Left ventricle myocardium inferior (tissue), 1 donor: ENCODE measurements around the gene OSBPL3. TPM values are rescaled to one million over a fixed set of nuclear protein-coding genes. Genes with fewer than 3 reads are reported as not detected.

ENCODE experiments used
- DNase-seq: peaks from one replicate; pipeline ENCODE4 v3.0.0-alpha.2; 2020
- H3K27ac ChIP-seq: fragments of 200-600 bp; replicated peaks from 2 replicates; pipeline ENCODE4 v1.8.0; 2021
- H3K27me3 ChIP-seq: fragments of 200-600 bp; 2 replicates; pipeline ENCODE4 v1.8.0; 2021; ENCODE audit warnings: low read depth
- H3K36me3 ChIP-seq: fragments of 200-600 bp; 2 replicates; pipeline ENCODE4 v1.8.0; 2021
- H3K4me1 ChIP-seq: fragments of 200-600 bp; 2 replicates; pipeline ENCODE4 v1.8.0; 2021
- H3K4me3 ChIP-seq: fragments of 200-600 bp; 2 replicates; pipeline ENCODE4 v1.8.0; 2021; ENCODE audit warnings: mild to moderate bottlenecking, moderate library complexity
- H3K9me3 ChIP-seq: fragments of 200-600 bp; replicated peaks from 2 replicates; pipeline ENCODE4 v1.8.0; 2021
- intact Hi-C: fragments of 100-400 bp; cut with micrococcal nuclease; formaldehyde crosslinking; loops from one replicate; pipeline ENCODE4 v1.11.0; 2022
- total RNA-seq: library from RNA; stranded (reverse); fragmentation: NEBNext Ultra II Directional; extraction: Animal tissue kit (Norgen Biotek cat#: 25700); gene quantifications from one replicate; pipeline ENCODE4 v1.2.1, GENCODE V29; 2021
- TF ChIP-seq, protein P1 (sequence below): fragments of 200-600 bp; IDR thresholded peaks from 2 replicates; pipeline ENCODE4 v1.8.0; 2021; ENCODE audit warnings: antibody characterized with exemption, mild to moderate bottlenecking, borderline replicate concordance
- donor health status: DM: no; HTN: yes; CAD: no; lungs with severe emphysema.

Gene OSBPL3
- total RNA-seq, 1 donor from 2014 or later = 4.3 TPM

DNA sequence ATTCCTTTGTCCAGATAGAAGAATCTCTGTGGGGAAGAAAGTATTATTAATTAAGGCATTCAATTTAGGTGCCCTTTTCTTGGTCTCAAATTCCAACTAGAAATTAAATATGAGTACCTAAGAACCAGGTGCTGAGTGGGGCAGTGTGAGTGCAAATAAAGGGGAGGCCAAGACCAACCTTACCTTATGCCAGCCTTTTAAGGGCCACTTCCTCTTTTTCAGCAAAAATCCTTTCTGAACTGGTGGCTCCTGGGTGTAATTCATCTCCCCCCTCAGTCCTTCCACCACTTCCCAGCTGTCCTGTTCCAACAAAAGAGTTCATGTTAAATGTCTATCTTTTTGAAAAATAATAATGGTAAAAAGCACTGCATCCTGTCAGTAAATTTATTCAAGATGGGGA is 108.2 kb downstream of the OSBPL3 start:
- DNase-seq = no peak
- peaks cover 17% of the 10 kb centered on the region for H3K36me3 ChIP-seq
- H3K27me3 ChIP-seq = no peaks in the 10 kb centered on the region
- no peak overlapping the region for H3K27ac ChIP-seq
- H3K4me1 ChIP-seq = no peaks in the 10 kb centered on the region
- H3K4me3 ChIP-seq = no peak overlapping the region
- intact Hi-C loops = no loop called here
- TF ChIP-seq, protein P1, sequence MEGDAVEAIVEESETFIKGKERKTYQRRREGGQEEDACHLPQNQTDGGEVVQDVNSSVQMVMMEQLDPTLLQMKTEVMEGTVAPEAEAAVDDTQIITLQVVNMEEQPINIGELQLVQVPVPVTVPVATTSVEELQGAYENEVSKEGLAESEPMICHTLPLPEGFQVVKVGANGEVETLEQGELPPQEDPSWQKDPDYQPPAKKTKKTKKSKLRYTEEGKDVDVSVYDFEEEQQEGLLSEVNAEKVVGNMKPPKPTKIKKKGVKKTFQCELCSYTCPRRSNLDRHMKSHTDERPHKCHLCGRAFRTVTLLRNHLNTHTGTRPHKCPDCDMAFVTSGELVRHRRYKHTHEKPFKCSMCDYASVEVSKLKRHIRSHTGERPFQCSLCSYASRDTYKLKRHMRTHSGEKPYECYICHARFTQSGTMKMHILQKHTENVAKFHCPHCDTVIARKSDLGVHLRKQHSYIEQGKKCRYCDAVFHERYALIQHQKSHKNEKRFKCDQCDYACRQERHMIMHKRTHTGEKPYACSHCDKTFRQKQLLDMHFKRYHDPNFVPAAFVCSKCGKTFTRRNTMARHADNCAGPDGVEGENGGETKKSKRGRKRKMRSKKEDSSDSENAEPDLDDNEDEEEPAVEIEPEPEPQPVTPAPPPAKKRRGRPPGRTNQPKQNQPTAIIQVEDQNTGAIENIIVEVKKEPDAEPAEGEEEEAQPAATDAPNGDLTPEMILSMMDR = no peak
- H3K9me3 ChIP-seq = no peaks in the 10 kb centered on the region

DNA sequence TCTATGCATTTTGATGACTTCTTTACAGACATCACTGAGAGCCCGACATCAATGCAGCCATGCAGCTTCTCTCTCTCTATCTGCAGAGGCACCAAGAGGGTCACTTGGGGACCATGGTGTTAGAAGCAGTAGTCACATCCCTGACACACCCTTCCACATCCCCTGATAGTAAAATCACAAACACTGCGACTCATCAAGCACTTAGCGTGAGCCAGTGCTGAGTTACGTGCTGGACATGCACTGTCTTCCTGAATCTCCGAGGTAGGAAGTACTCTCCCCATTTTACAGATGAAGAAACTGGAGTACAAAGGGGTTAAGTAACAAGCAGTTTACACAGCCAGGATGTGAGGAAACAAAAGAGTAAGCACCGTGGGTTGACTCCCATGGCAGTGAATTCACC is 109.2 kb downstream of the OSBPL3 start:
- Histone ChIP-seq H3K27ac (no peak overlapping the region), H3K4me3 (no peak overlapping the region)
- no peak for DNase-seq

DNA sequence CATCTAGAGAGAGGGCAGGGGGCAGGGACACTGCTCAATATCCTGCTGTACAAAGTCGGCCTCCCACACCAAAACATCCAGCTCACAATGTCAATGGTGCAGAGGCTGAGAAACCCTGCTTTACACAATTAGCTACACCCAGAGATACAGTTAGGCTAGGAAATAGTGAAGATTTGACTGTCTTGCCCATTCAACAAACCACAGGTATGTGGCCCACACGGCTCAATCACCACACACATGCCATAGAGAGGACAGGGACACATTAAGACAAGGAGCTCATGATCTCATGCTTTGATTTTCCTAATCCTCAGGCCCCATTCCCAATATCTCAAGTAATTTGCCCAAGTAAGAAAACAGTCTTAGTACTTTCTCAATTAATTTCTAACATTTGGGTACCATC is 110.4 kb downstream of the OSBPL3 start:
- H3K9me3 ChIP-seq = no peaks in the 10 kb centered on the region
- H3K4me1 ChIP-seq = no peaks in the 10 kb centered on the region
- DNase-seq = no peak
- no peaks in the 10 kb centered on the region for H3K27me3 ChIP-seq
- TF ChIP-seq, protein P1 = no peak
- H3K36me3 ChIP-seq = peaks cover 31% of the 10 kb centered on the region
- no peak overlapping the region for H3K27ac ChIP-seq
- no peak overlapping the region for H3K4me3 ChIP-seq
- intact Hi-C loops = no loop called here

More for the DNA sequence above, 109.2 kb downstream of the OSBPL3 start:
- no peaks in the 10 kb centered on the region for H3K9me3 ChIP-seq
- peaks cover 20% of the 10 kb centered on the region for H3K36me3 ChIP-seq
- intact Hi-C loops = no loop called here
- H3K27me3 ChIP-seq = no peaks in the 10 kb centered on the region
- TF ChIP-seq, protein P1 = no peak
- no peaks in the 10 kb centered on the region for H3K4me1 ChIP-seq

GRCh38 chr7:24868741-24869140 is 111.2 kb downstream of the OSBPL3 start:
- TF ChIP-seq, protein P1 = no peak
- Histone ChIP-seq H3K27me3 (no peaks in the 10 kb centered on the region), H3K4me3 (no peak overlapping the region), H3K27ac (no peak overlapping the region), H3K36me3 (peaks cover 31% of the 10 kb centered on the region), H3K9me3 (no peaks in the 10 kb centered on the region), H3K4me1 (no peaks in the 10 kb centered on the region)
- no peak for DNase-seq
- intact Hi-C loops = no loop called here

DNA sequence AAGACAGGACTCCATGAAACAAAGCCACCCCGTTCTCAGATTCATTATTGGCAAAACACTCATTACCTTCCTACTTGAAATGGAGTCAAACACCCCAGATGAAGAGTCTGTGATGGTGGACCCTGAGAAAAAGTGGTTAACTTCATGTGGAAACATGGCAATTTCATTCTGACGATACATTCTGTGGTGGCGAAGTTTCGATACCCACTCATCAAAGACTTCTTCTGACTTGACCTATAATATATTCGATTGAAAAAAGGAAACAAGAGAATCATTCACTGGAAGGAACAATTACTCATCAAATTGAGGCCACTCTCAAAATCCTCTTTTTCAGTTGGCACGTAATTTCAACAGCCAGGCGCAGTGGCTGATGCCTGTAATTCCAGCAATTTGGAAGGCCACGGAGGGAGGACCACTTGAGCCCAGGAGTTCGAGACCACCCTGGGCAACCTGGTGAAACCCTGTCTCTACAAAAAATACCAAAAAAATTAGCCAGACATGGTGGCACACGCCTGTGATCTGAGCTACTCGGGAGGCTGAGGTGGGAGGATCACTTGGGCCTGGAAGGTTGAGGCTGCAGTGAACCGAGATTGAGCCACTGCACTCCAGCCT is 113.9 kb downstream of the OSBPL3 start:
- H3K4me1 ChIP-seq = no peaks in the 10 kb centered on the region
- DNase-seq = no peak
- TF ChIP-seq, protein P1 = no peak
- peaks cover 36% of the 10 kb centered on the region for H3K36me3 ChIP-seq
- H3K27ac ChIP-seq = no peak overlapping the region
- intact Hi-C loops = no loop called here
- no peaks in the 10 kb centered on the region for H3K27me3 ChIP-seq
- no peaks in the 10 kb centered on the region for H3K9me3 ChIP-seq
- H3K4me3 ChIP-seq = no peak overlapping the region
